HG03108 (cell line): ENCODE results near the gene TNFSF4.

Experiments used
- ATAC-seq: cut with Tn5 transposase; IDR thresholded peaks from one replicate; pipeline ENCODE4 v1.9.1; 2021; ENCODE audit warnings: moderate library complexity; ENCODE audit not compliant: unreplicated experiment

Gene TNFSF4

GRCh38 chr1:173212952-173213491, 5.9 kb upstream of the TNFSF4 start:
- peak; percentile 87 for ATAC-seq

GRCh38 chr1:173210716-173211231, 3.6 kb upstream of the TNFSF4 start:
- no peak for ATAC-seq

GRCh38 chr1:173210283-173210682, 3.2 kb upstream of the TNFSF4 start:
- no peak for ATAC-seq

GRCh38 chr1:173208868-173209267, 1.7 kb upstream of the TNFSF4 start:
- ATAC-seq = no peak

- ATAC-seq = no peak
These were observed 1.0 kb upstream of the TNFSF4 start for GRCh38 chr1:173208146-173208545.

- ATAC-seq = peak; percentile 47
These were observed 1.7 kb downstream of the TNFSF4 start for GRCh38 chr1:173205146-173206051.

GRCh38 chr1:173204693-173205092, 2.4 kb downstream of the TNFSF4 start:
- no peak for ATAC-seq

GRCh38 chr1:173202424-173203145, 4.5 kb downstream of the TNFSF4 start:
- ATAC-seq = no peak

- no peak for ATAC-seq
These were observed 5.2 kb downstream of the TNFSF4 start for GRCh38 chr1:173201969-173202368.

- peak; percentile 76 for ATAC-seq
These were observed 11.5 kb downstream of the TNFSF4 start for GRCh38 chr1:173195596-173196088.

- no peak for ATAC-seq
These were observed 13.5 kb downstream of the TNFSF4 start for GRCh38 chr1:173193639-173194038.

- no peak for ATAC-seq
These were observed 16.0 kb downstream of the TNFSF4 start for GRCh38 chr1:173191011-173191705.

GRCh38 chr1:173190101-173190936, 16.8 kb downstream of the TNFSF4 start:
- ATAC-seq = no peak

GRCh38 chr1:173187671-173188237, 19.4 kb downstream of the TNFSF4 start:
- no peak for ATAC-seq

GRCh38 chr1:173181791-173182190, 25.3 kb downstream of the TNFSF4 start:
- no peak for ATAC-seq

GRCh38 chr1:173176246-173176645, 30.9 kb downstream of the TNFSF4 start:
- ATAC-seq = no peak

GRCh38 chr1:173175514-173176145, 31.5 kb downstream of the TNFSF4 start:
- no peak for ATAC-seq

- ATAC-seq = no peak
These were observed 33.7 kb downstream of the TNFSF4 start for GRCh38 chr1:173173388-173173787.

- no peak for ATAC-seq
These were observed 36.0 kb downstream of the TNFSF4 start for GRCh38 chr1:173171152-173171551.
